Ecto neural progenitor cell (in vitro differentiated cells): ENCODE results near the gene TLCD2.
"Not testable (repeated sequence)": the region's sequence is repeated elsewhere in the genome, so short reads cannot be mapped to it uniquely, and the experiment has no call there.

Experiments
- DNase-seq: peaks from one replicate; pipeline ENCODE4 v3.0.0-alpha.2; 2018; ENCODE audit warnings: low spot score

Gene TLCD2

GRCh38 chr17:1709971-1710806 is at the start of gene TLCD2:
TLCD2 (minus strand) TSS chr17:1710377; CDS start chr17:1710242, 135 bp downstream.
- peak; percentile 86 for DNase-seq

- no peak for DNase-seq
Observed at GRCh38 chr17:1759529-1759928, 49.4 kb upstream of the TLCD2 start.

GRCh38 chr17:1758807-1759206 is 48.6 kb upstream of the TLCD2 start:
- no peak for DNase-seq

- no peak for DNase-seq
Observed at GRCh38 chr17:1755827-1756262, 45.7 kb upstream of the TLCD2 start.

GRCh38 chr17:1755252-1755826 is 45.2 kb upstream of the TLCD2 start:
- no peak for DNase-seq

- peak; percentile 52 for DNase-seq
Observed at GRCh38 chr17:1754430-1755112, 44.4 kb upstream of the TLCD2 start.

- DNase-seq = no peak
Observed at GRCh38 chr17:1753767-1754429, 43.7 kb upstream of the TLCD2 start.

- no peak for DNase-seq
Observed at GRCh38 chr17:1752425-1753262, 42.5 kb upstream of the TLCD2 start.

GRCh38 chr17:1750628-1751027 is 40.5 kb upstream of the TLCD2 start:
- peak; percentile 53 for DNase-seq

- DNase-seq = peak; percentile 62
Observed at GRCh38 chr17:1746975-1747543, 36.9 kb upstream of the TLCD2 start.

GRCh38 chr17:1745513-1746020 is 35.4 kb upstream of the TLCD2 start:
- peak; percentile 54 for DNase-seq

- no peak for DNase-seq
Observed at GRCh38 chr17:1744551-1745512, 34.7 kb upstream of the TLCD2 start.

- DNase-seq = no peak
Observed at GRCh38 chr17:1743088-1743439, 32.9 kb upstream of the TLCD2 start.

GRCh38 chr17:1742371-1743087 is 32.4 kb upstream of the TLCD2 start, which contains the start of gene SERPINF2:
SERPINF2 (plus strand) TSS chr17:1742871; CDS start chr17:1744996, 2,125 bp downstream.
- no peak for DNase-seq

- DNase-seq = not testable (repeated sequence)
Observed at GRCh38 chr17:1741899-1742298, 31.7 kb upstream of the TLCD2 start.

- no peak for DNase-seq
Observed at GRCh38 chr17:1737531-1738291, 27.5 kb upstream of the TLCD2 start.

- no peak for DNase-seq
Observed at GRCh38 chr17:1736348-1737281, 26.4 kb upstream of the TLCD2 start.
